SK-N-SH treated with all-trans-retinoic acid at 6 μM for 48 hours (cell line): ENCODE measurements around the gene ATG2A.

Source experiments
- ARNTL ChIP-seq: fragments of 450-650 bp; formaldehyde crosslinking; IDR thresholded peaks from 2 replicates; pipeline ENCODE4 v1.5.0; 2020; ENCODE audit warnings: low read depth, mild to moderate bottlenecking, moderate library complexity, borderline replicate concordance
- CSDC2 ChIP-seq: fragments of 250-450 bp; sonication (Bioruptor Pico); IDR thresholded peaks from 2 replicates; pipeline ENCODE4 v1.5.0; 2020; ENCODE audit warnings: mild to moderate bottlenecking, moderate library complexity
- PATZ1 ChIP-seq: fragments of 250-450 bp; sonication (Bioruptor Pico); IDR thresholded peaks from 2 replicates; pipeline ENCODE4 v1.8.0; 2020; ENCODE audit warnings: mild to moderate bottlenecking, moderate library complexity, borderline replicate concordance
- PPARA ChIP-seq: fragments of 250-450 bp; sonication (Bioruptor Pico); IDR thresholded peaks from 2 replicates; pipeline ENCODE4 v1.5.0; 2020; ENCODE audit warnings: mild to moderate bottlenecking, borderline replicate concordance
- ZNF8 ChIP-seq: fragments of 450-650 bp; formaldehyde crosslinking; IDR thresholded peaks from 2 replicates; pipeline ENCODE4 v1.5.0; 2020; ENCODE audit warnings: mild to moderate bottlenecking, moderate library complexity

GRCh38 chr11:64917663-64917995 lies 620 bp upstream of the ATG2A start:
- TF ChIP-seq PATZ1 (CRISPR knock-in tag) (no peak), CSDC2 (CRISPR knock-in tag) (no peak), ZNF8 (CRISPR knock-in tag) (no peak), PPARA (CRISPR knock-in tag) (no peak), ARNTL (CRISPR knock-in tag) (no peak)
